ENCODE measurements around the gene ARID1B. TPM values are rescaled to one million over a fixed set of nuclear protein-coding genes. Genes with fewer than 3 reads are reported as not detected.
A peak's percentile ranks its signal among the peaks of the same experiment; 100 is the strongest.

The ARID1B gene
- polyA plus RNA-seq, 1 experiment: 19.2 TPM

- Histone ChIP-seq H3K9me3 (ENCODE audit: control insufficient read depth, insufficient read depth, low read length) (peaks cover 3% of the 10 kb centered on the region; the same call in 1 of the 2 replicates), H3K27ac (ENCODE audit: low read depth, low read length) (no peak overlapping the region), H3K4me3 (ENCODE audit: low read depth, low read length) (peak overlapping the region; percentile 62), H3K27me3 (ENCODE audit: control insufficient read depth, insufficient read depth, low read length) (no peaks in the 10 kb centered on the region)
- CTCF ChIA-PET: interaction anchor here (0.9 to 4.6 kb wide), 5 partner anchors 10 to 155 kb away, joined by 3 to 47 read pairs (median 10); no protein-coding TSS in a partner anchor
- TF ChIP-seq CTCF (IDR thresholded peaks at IDR 0.05; ENCODE audit: low read depth, low read length): no peak
- DNase-seq (ENCODE audit: low read depth, low spot score): no peak
- POLR2A ChIA-PET: no interaction called here
Observed at GRCh38 chr6:157032923-157033322, 255.7 kb downstream of the ARID1B start.

GRCh38 chr6:157033428-157034140, 256.4 kb downstream of the ARID1B start:
- TF ChIP-seq CTCF (IDR thresholded peaks at IDR 0.05; ENCODE audit: low read depth, low read length): no peak
- Histone ChIP-seq H3K4me3 (ENCODE audit: low read depth, low read length) (peak overlapping the region; percentile 62), H3K27me3 (ENCODE audit: control insufficient read depth, insufficient read depth, low read length) (no peaks in the 10 kb centered on the region), H3K27ac (ENCODE audit: low read depth, low read length) (no peak overlapping the region), H3K9me3 (ENCODE audit: control insufficient read depth, insufficient read depth, low read length) (peaks cover 3% of the 10 kb centered on the region; the same call in 1 of the 2 replicates)
- DNase-seq (ENCODE audit: low read depth, low spot score): no peak
- POLR2A ChIA-PET: no interaction called here
- CTCF ChIA-PET: interaction anchor here (0.6 to 4.6 kb wide), 17 partner anchors 11 to 249 kb away, joined by 3 to 47 read pairs (median 4); no protein-coding TSS in a partner anchor

- DNase-seq (ENCODE audit: low read depth, low spot score): no peak
- no peak overlapping the region for H3K27ac ChIP-seq (ENCODE audit: low read depth, low read length)
- peak; percentile 79 for TF ChIP-seq CTCF (IDR thresholded peaks at IDR 0.05; ENCODE audit: low read depth, low read length)
- H3K4me3 ChIP-seq (ENCODE audit: low read depth, low read length): no peak overlapping the region
- POLR2A ChIA-PET: interaction anchor here (0.5 kb wide), 1 partner anchor 199 kb away, joined by 8 read pairs; no protein-coding TSS in a partner anchor
- no peaks in the 10 kb centered on the region for H3K27me3 ChIP-seq (ENCODE audit: control insufficient read depth, insufficient read depth, low read length)
- peaks cover 1% of the 10 kb centered on the region; the same call in 1 of the 2 replicates for H3K9me3 ChIP-seq (ENCODE audit: control insufficient read depth, insufficient read depth, low read length)
- CTCF ChIA-PET: interaction anchor here (0.6 to 4.6 kb wide), 28 partner anchors 10 to 250 kb away, joined by 3 to 47 read pairs (median 4); no protein-coding TSS in a partner anchor
Observed at GRCh38 chr6:157034436-157035230, 257.5 kb downstream of the ARID1B start.

- CTCF ChIA-PET: interaction anchor here (0.6 to 4.6 kb wide), 16 partner anchors 9 to 239 kb away, joined by 3 to 47 read pairs (median 5); no protein-coding TSS in a partner anchor
- DNase-seq (ENCODE audit: low read depth, low spot score): no peak
- H3K27ac ChIP-seq (ENCODE audit: low read depth, low read length): no peak overlapping the region
- no peaks in the 10 kb centered on the region for H3K27me3 ChIP-seq (ENCODE audit: control insufficient read depth, insufficient read depth, low read length)
- POLR2A ChIA-PET: no interaction called here
- H3K9me3 ChIP-seq (ENCODE audit: control insufficient read depth, insufficient read depth, low read length): no peaks in the 10 kb centered on the region
- no peak overlapping the region for H3K4me3 ChIP-seq (ENCODE audit: low read depth, low read length)
- no peak for TF ChIP-seq CTCF (IDR thresholded peaks at IDR 0.05; ENCODE audit: low read depth, low read length)
Observed at GRCh38 chr6:157035546-157035945, 258.4 kb downstream of the ARID1B start.

All from AG04450 (cell line).